ENCODE measurements around the gene CRYGN. TPM values are rescaled to one million over a fixed set of nuclear protein-coding genes. Genes with fewer than 3 reads are reported as not detected.

The CRYGN gene
- total and polyA plus RNA-seq, 8 donors, result not detected

- 90 to 95% (median 94%) methylated on average over 22 to 23 of the region's 23 CpGs for WGBS, 5 donors
- intact Hi-C loops (cut with DNase I; ENCODE audit: low total_unique reads), result no loop called here
- TF ChIP-seq POLR2A (IDR thresholded peaks at IDR 0.05) (no peak), POLR2AphosphoS5 (IDR thresholded peaks at IDR 0.05) (no peak), EP300 (IDR thresholded peaks at IDR 0.05) (no peak)
- TF ChIP-seq, protein P1, sequence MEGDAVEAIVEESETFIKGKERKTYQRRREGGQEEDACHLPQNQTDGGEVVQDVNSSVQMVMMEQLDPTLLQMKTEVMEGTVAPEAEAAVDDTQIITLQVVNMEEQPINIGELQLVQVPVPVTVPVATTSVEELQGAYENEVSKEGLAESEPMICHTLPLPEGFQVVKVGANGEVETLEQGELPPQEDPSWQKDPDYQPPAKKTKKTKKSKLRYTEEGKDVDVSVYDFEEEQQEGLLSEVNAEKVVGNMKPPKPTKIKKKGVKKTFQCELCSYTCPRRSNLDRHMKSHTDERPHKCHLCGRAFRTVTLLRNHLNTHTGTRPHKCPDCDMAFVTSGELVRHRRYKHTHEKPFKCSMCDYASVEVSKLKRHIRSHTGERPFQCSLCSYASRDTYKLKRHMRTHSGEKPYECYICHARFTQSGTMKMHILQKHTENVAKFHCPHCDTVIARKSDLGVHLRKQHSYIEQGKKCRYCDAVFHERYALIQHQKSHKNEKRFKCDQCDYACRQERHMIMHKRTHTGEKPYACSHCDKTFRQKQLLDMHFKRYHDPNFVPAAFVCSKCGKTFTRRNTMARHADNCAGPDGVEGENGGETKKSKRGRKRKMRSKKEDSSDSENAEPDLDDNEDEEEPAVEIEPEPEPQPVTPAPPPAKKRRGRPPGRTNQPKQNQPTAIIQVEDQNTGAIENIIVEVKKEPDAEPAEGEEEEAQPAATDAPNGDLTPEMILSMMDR (IDR thresholded peaks at IDR 0.05), result no peak
- peaks cover 0 to 31% (median 17%) of the 10 kb centered on the region in 3 donors for H3K27me3 ChIP-seq
- H3K9me3 ChIP-seq, result no peaks in the 10 kb centered on the region
- DNase-seq, result no peak
- H3K27ac ChIP-seq, result peak overlapping the region in 2 of 5 donors; percentile 71 to 86
- peaks cover 12 to 44% (median 26%) of the 10 kb centered on the region in 4 donors for H3K4me1 ChIP-seq
- H3K36me3 ChIP-seq, result no peaks in the 10 kb centered on the region
- H3K4me3 ChIP-seq, result no peak overlapping the region
Observed at GRCh38 chr7:151437866-151438516, 1.9 kb downstream of the CRYGN start.

DNA sequence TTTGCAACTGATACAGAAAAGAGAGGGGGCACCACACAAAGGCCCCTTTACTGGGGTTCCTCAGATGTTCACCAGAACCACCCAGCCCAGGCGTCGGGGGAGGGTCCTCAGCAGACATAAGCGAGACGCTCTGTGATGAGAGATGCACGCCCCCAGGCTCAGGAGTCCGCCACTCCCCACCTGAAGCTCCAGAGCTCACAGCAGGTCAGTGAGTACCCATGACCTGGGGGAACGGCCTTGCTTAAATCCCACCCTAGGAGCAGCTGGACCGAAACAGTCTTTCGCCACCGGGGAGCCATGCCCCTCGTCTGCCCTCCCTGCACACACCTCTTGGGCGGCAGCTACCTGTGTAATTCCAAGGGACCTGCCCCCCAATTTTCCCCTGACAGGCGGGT, 2.8 kb downstream of the CRYGN start:
- H3K36me3 ChIP-seq, result no peaks in the 10 kb centered on the region
- TF ChIP-seq, protein P1 (IDR thresholded peaks at IDR 0.05), result no peak
- TF ChIP-seq EP300 (IDR thresholded peaks at IDR 0.05), result no peak
- TF ChIP-seq POLR2AphosphoS5 (IDR thresholded peaks at IDR 0.05), result no peak
- TF ChIP-seq POLR2A (IDR thresholded peaks at IDR 0.05), result no peak
- 83 to 95% (median 90%) methylated on average over 11 to 13 of the region's 13 CpGs for WGBS, 5 donors
- peaks cover 12 to 44% (median 26%) of the 10 kb centered on the region in 4 donors for H3K4me1 ChIP-seq
- no peak overlapping the region for H3K4me3 ChIP-seq
- no peak for DNase-seq
- peaks cover 0 to 31% (median 17%) of the 10 kb centered on the region in 3 donors for H3K27me3 ChIP-seq
- H3K9me3 ChIP-seq, result no peaks in the 10 kb centered on the region
- intact Hi-C loops (cut with DNase I; ENCODE audit: low total_unique reads), result no loop called here
- peak overlapping the region in 4 of 5 donors; percentile 18 to 86 (median 65) for H3K27ac ChIP-seq

DNA sequence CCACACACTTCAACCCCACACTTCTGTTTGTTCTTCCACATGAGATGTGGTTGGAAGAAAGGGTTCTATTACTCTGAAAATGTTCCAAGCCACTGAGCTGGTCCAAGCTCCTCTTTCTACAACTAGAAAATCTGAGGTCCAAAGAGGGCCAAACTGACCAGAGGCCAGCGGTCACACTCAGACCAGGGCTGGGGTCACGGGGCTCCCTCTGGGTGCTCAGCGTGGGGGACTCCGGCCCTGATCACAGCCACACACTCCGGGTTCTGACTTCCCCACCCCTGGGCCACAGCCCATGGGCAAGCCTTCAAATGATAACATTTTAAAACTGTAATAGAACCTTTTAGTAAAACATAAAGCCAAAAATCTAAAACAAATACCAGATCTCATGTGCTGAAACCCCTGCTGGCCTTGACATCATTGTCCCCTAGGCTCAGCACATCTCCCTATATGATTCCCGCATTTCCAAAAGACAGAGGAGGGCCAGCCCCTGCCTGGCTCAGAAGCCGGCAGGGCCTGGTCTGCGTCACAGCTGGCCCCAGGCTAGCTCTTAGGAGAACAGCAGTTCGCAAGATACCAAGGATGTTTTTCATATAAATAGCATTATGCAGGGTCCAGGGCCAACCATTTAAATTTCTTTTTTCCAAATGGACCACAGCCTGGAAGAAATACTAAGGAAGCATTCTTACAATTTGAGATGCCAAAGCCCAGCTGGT, 3.3 kb downstream of the CRYGN start:
- no peak overlapping the region for H3K4me3 ChIP-seq
- H3K27me3 ChIP-seq, result peaks cover 0 to 31% (median 17%) of the 10 kb centered on the region in 3 donors
- TF ChIP-seq, protein P1 (IDR thresholded peaks at IDR 0.05), result no peak
- TF ChIP-seq POLR2AphosphoS5 (IDR thresholded peaks at IDR 0.05), result peak in 1 of 3 donors; percentile 8
- peaks cover 12 to 44% (median 24%) of the 10 kb centered on the region in 4 donors for H3K4me1 ChIP-seq
- DNase-seq, result peak in 1 of 2 donors; percentile 82
- peak overlapping the region in 4 of 5 donors; percentile 47 to 86 (median 65) for H3K27ac ChIP-seq
- no peaks in the 10 kb centered on the region for H3K9me3 ChIP-seq
- intact Hi-C loops (cut with DNase I; ENCODE audit: low total_unique reads), result no loop called here
- 68 to 79% (median 79%) methylated on average over 8 to 9 of the region's 9 CpGs for WGBS, 5 donors
- no peaks in the 10 kb centered on the region for H3K36me3 ChIP-seq

DNA sequence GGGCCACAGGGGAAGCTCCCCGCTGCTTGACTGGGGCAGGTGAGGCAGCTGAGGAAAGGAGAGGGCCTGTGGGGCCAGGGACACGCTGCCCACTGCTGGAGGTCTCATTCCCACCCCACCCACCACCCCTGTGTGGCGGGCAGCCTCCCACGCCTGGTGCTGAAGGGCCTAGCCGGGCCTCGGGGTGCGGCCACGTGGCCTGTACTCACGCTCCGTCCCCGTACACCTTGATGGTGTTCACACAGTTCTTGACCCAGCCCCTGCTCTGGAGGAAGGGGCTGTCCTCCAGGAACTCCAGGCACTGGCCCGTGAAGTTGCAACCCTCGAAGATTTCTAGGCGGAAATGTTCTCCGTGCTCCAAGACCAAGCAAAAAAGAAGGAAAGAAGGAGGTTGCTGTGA, 4.0 kb downstream of the CRYGN start:
- DNase-seq, result no peak
- WGBS, 5 donors, result 90 to 96% (median 92%) methylated on average over 9 to 15 of the region's 15 CpGs
- no peak overlapping the region for H3K4me3 ChIP-seq
- no peaks in the 10 kb centered on the region for H3K36me3 ChIP-seq
- peaks cover 12 to 37% (median 19%) of the 10 kb centered on the region in 4 donors for H3K4me1 ChIP-seq
- peak overlapping the region in 3 of 5 donors; percentile 47 to 86 (median 71) for H3K27ac ChIP-seq
- TF ChIP-seq EP300 (IDR thresholded peaks at IDR 0.05), result no peak
- no peak for TF ChIP-seq POLR2AphosphoS5 (IDR thresholded peaks at IDR 0.05)
- TF ChIP-seq POLR2A (IDR thresholded peaks at IDR 0.05), result no peak
- TF ChIP-seq, protein P1 (IDR thresholded peaks at IDR 0.05), result no peak
- peaks cover 0 to 29% (median 17%) of the 10 kb centered on the region in 3 donors for H3K27me3 ChIP-seq
- intact Hi-C loops (cut with DNase I; ENCODE audit: low total_unique reads), result no loop called here
- no peaks in the 10 kb centered on the region for H3K9me3 ChIP-seq

Data from stomach (tissue), 9 donors.